NT2/D1 (cell line): ENCODE results near the gene NRM.

Experiments
- SUZ12 ChIP-seq: IDR thresholded peaks from 2 replicates; pipeline ENCODE4 v1.6.1; 2011; ENCODE audit not compliant: insufficient read length, insufficient read depth; ENCODE audit errors: extremely low read depth
- YY1 ChIP-seq: IDR thresholded peaks from 2 replicates; pipeline ENCODE4 v1.6.1; 2011; ENCODE audit not compliant: insufficient read length, insufficient read depth

DNA sequence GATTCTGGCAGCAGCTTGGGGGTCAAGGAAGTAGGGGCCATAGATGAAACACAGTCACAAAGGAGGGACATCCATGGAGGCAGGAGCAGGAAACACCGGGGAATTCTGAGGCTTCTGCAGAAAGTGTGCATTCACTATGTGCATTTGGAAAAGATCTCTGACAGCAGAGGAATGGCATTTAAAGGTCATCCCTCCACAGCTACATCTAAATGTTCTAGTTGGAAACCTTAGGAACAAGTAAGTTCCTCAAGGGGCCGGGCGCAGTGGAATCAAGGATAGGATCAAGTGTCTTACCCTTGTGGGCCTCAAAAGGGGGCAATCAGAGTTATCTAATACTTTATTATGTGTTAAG lies 35.1 kb downstream of the NRM start:
- TF ChIP-seq SUZ12 (no peak), YY1 (no peak)
